K562 (cell line): ENCODE results near the gene MAGI3. TPM values are rescaled to one million over a fixed set of nuclear protein-coding genes. Genes with fewer than 3 reads are reported as not detected.

Experiments
- ATAC-seq: fragments of 200-7000 bp; cut with Tn5 transposase; 3 replicates; pipeline ENCODE4 v1.9.1; 2020; ENCODE audit warnings: moderate library complexity
- BruUV-seq: library from RNA; stranded (reverse); fragments of 400-500 nt; replicated peaks from 2 replicates; lab custom pipeline; 2021; lab: Mats Ljungman, UMichigan
- CTCF ChIA-PET: fragments of 300-600 bp; formaldehyde crosslinking; extraction: SDS; loops from one replicate; lab custom pipeline; 2021; ENCODE audit warnings: low intra/inter-chr PET ratio; lab: Yijun Ruan, JAX
- POLR2A ChIA-PET: fragments of 300-600, 350-650 bp; sonication (Branson Sonifier 250); formaldehyde crosslinking; extraction: SDS; loops from one replicate; lab custom pipeline; 2021; ENCODE audit warnings: antibody characterized with exemption, inconsistent platforms; lab: Yijun Ruan, JAX
- DNase-seq, 4 experiments: peaks; one replicate each; pipeline versions ENCODE4 v3.0.0 to v3.0.0-alpha.2; 2011 to 2018; ENCODE audit warnings: low spot score in 3 of 4, mixed read lengths in 3 of 4; ENCODE audit errors: extremely low read depth in 1 of 4
- FAIRE-seq: peaks from 2 replicates; lab custom pipeline; 2011; peaks lifted over from hg19 to GRCh38; lab: Jason Lieb, UNC
- H2AFZ ChIP-seq: 2 replicates; pipeline ENCODE4 v1.6.0; 2011; ENCODE audit warnings: low read depth, low read length, control low read depth, inconsistent platforms
- H3K27ac ChIP-seq: fragments of 200-600 bp; 3 replicates; pipeline ENCODE4 v1.8.0; 2011; ENCODE audit warnings: low read depth, mild to moderate bottlenecking, control low read depth, inconsistent platforms, low read length, moderate library complexity, mixed read lengths; ENCODE audit errors: extremely low read depth
- H3K27me3 ChIP-seq, 2 experiments: fragments of 300-600 bp in 1 of 2; 2 replicates in 1 of 2; 3 replicates in 1 of 2; pipeline versions ENCODE4 v1.6.0 to v1.8.0; 2011; ENCODE audit warnings: inconsistent platforms in 2 of 2, low read length in 2 of 2, mild to moderate bottlenecking in 1 of 2, mixed read lengths in 1 of 2, moderate library complexity in 1 of 2; ENCODE audit not compliant: control insufficient read depth in 2 of 2, insufficient read depth in 2 of 2
- H3K36me3 ChIP-seq: fragments of 300-600 bp; 3 replicates; pipeline ENCODE4 v1.8.0; 2011; ENCODE audit warnings: mild to moderate bottlenecking, low read length, inconsistent platforms; ENCODE audit not compliant: control insufficient read depth, insufficient read depth
- H3K4me1 ChIP-seq, 2 experiments: fragments of 200-600 bp in 1 of 2; replicated peaks in 1 of 2; 2 replicates in 1 of 2; 3 replicates in 1 of 2; pipeline versions ENCODE4 v1.5.1 to v1.8.0; 2011; ENCODE audit warnings: inconsistent platforms in 2 of 2, low read length in 2 of 2, mild to moderate bottlenecking in 1 of 2, mixed read lengths in 1 of 2, moderate library complexity in 1 of 2; ENCODE audit not compliant: control insufficient read depth in 2 of 2, insufficient read depth in 2 of 2
- H3K4me2 ChIP-seq: 2 replicates; pipeline ENCODE4 v1.6.1; 2011; ENCODE audit warnings: low read length, control low read depth, inconsistent platforms, mixed read lengths; ENCODE audit not compliant: insufficient read depth
- H3K4me3 ChIP-seq: fragments of 200-600 bp; sonication (generic), shearing (Covaris generic); 2 replicates; pipeline ENCODE4 v1.5.1; 2016; ENCODE audit warnings: control low read depth, inconsistent platforms
- H3K79me2 ChIP-seq: fragments of 200-600 bp; 3 replicates; pipeline ENCODE4 v1.8.0; 2011; ENCODE audit warnings: low read length, inconsistent platforms; ENCODE audit not compliant: control insufficient read depth, insufficient read depth
- H3K9ac ChIP-seq, 2 experiments: 2 replicates each; pipeline versions ENCODE4 v1.6.0 to v1.6.1; 2011; ENCODE audit warnings: low read depth in 2 of 2, low read length in 2 of 2, control low read depth in 1 of 2, inconsistent platforms in 1 of 2, mild to moderate bottlenecking in 1 of 2, mixed read lengths in 1 of 2; ENCODE audit not compliant: insufficient read depth in 1 of 2
- H3K9me1 ChIP-seq: one replicate; pipeline ENCODE4 v1.6.0; 2011; ENCODE audit warnings: inconsistent platforms, mild to moderate bottlenecking, low read length, moderate library complexity; ENCODE audit not compliant: control insufficient read depth, insufficient read depth
- H3K9me3 ChIP-seq: replicated peaks from 2 replicates; pipeline ENCODE4 v1.5.1; 2011; ENCODE audit warnings: low read depth, low read length, inconsistent platforms; ENCODE audit not compliant: control insufficient read depth, insufficient read depth
- H4K20me1 ChIP-seq: replicated peaks from 2 replicates; pipeline ENCODE4 v1.6.1; 2011; ENCODE audit warnings: low read length, inconsistent platforms, mixed read lengths; ENCODE audit not compliant: control insufficient read depth, insufficient read depth
- E2F6 ChIP-seq, 2 experiments: IDR thresholded peaks; 2 replicates each; pipeline ENCODE4 v1.6.1; 2011; ENCODE audit warnings: borderline replicate concordance in 1 of 2, control low read depth in 1 of 2, low read depth in 1 of 2, low read length in 1 of 2, mild to moderate bottlenecking in 1 of 2, mixed read lengths in 1 of 2, moderate library complexity in 1 of 2; ENCODE audit not compliant: insufficient read depth in 1 of 2, insufficient read length in 1 of 2, poor library complexity in 1 of 2, severe bottlenecking in 1 of 2; ENCODE audit errors: extremely low read depth in 1 of 2
- GTF2A2 ChIP-seq: IDR thresholded peaks from 2 replicates; pipeline ENCODE4 v1.6.1; 2016; ENCODE audit warnings: mild to moderate bottlenecking, missing genetic modification characterization, missing compliant biosample characterization
- HLTF ChIP-seq: fragments of 450-650 bp; IDR thresholded peaks from 2 replicates; pipeline ENCODE4 v1.6.1; 2016
- HNRNPLL ChIP-seq: fragments of 200-400 bp; formaldehyde crosslinking; IDR thresholded peaks from 2 replicates; pipeline ENCODE4 v1.6.1; 2017; ENCODE audit warnings: low read length, low read depth, mild to moderate bottlenecking; ENCODE audit not compliant: poor library complexity, severe bottlenecking
- NCOA4 ChIP-seq: fragments of 450-650 bp; IDR thresholded peaks from 2 replicates; pipeline ENCODE4 v1.6.1; 2018; ENCODE audit warnings: mild to moderate bottlenecking; ENCODE audit not compliant: partially characterized antibody
- PREB ChIP-seq: sonication (generic); formaldehyde crosslinking; IDR thresholded peaks from 2 replicates; pipeline ENCODE4 v1.8.1; 2023; ENCODE audit warnings: mild to moderate bottlenecking, missing genetic modification reagents
- PRPF4 ChIP-seq: fragments of 200-400 bp; formaldehyde crosslinking; IDR thresholded peaks from one replicate; pipeline ENCODE4 v1.6.1; 2017; ENCODE audit warnings: low read length, low read depth, mild to moderate bottlenecking; ENCODE audit not compliant: insufficient read depth, poor library complexity, severe bottlenecking
- SP1 ChIP-seq: sonication (generic); formaldehyde crosslinking; IDR thresholded peaks from 2 replicates; pipeline ENCODE4 v1.8.1; 2022; ENCODE audit warnings: mild to moderate bottlenecking, missing genetic modification reagents
- TBP ChIP-seq: optimal IDR thresholded peaks from 2 replicates; pipeline ENCODE3; 2011; ENCODE audit warnings: low read depth, low read length, improper control_type of control experiment
- TCF15 ChIP-seq: fragments of 250-450 bp; sonication (Bioruptor Pico); IDR thresholded peaks from 2 replicates; pipeline ENCODE4 v1.8.0; 2022; ENCODE audit warnings: moderate library complexity, mild to moderate bottlenecking, inconsistent platforms
- U2AF1 ChIP-seq: fragments of 200-400 bp; formaldehyde crosslinking; optimal IDR thresholded peaks from 2 replicates; pipeline ENCODE3; 2017; ENCODE audit warnings: mild to moderate bottlenecking, low read depth, low read length, moderate library complexity
- ZNF146 ChIP-seq: IDR thresholded peaks from one replicate; pipeline ENCODE4 v1.6.1; 2018; ENCODE audit warnings: missing compliant biosample characterization; ENCODE audit not compliant: unreplicated experiment
- ZNF280A ChIP-seq: fragments of 450-650 bp; IDR thresholded peaks from 2 replicates; pipeline ENCODE4 v1.6.1; 2018; ENCODE audit warnings: mild to moderate bottlenecking, low read depth; ENCODE audit not compliant: partially characterized antibody
- ZNF57 ChIP-seq: fragments of 450-650 bp; formaldehyde crosslinking; IDR thresholded peaks from 2 replicates; pipeline ENCODE4 v1.4.0; 2020; ENCODE audit warnings: mild to moderate bottlenecking, moderate library complexity
- WGBS: fragments of 100-300 bp; shearing (Covaris generic); methylation state at CpG from one replicate; pipeline ENCODE4 v1.1.6; 2016; ENCODE audit warnings: low coverage, mixed read lengths; ENCODE audit not compliant: insufficient coverage; ENCODE audit errors: missing lambda C conversion rate; 5-methylcytosine and 5-hydroxymethylcytosine counted together
- in situ Hi-C: fragments of 300-500 bp; cut with MboI; formaldehyde crosslinking; loops from 4 replicates; pipeline ENCODE4 v1.15.0; 2018; ENCODE audit warnings: inconsistent platforms, mixed read lengths
- intact Hi-C: fragments of 100-400 bp; cut with micrococcal nuclease; formaldehyde crosslinking; loops from 2 replicates; pipeline ENCODE4 v1.14.2; 2022
- polyA plus RNA-seq, 8 experiments: library from polyadenylated mRNA; depleted of rRNA in 4 of 8; stranded (reverse) in 5 of 8; unstranded in 3 of 8; fragments of >200 nt; fragmentation: Nextera tagmentation in 2 of 8; fragmentation: Illumina TruSeq in 1 of 8; extraction: Ambion mirVana in 2 of 8; extraction: Trizol in 1 of 8; gene quantifications; 2 replicates each; pipeline versions ENCODE4 v1.2.1 to v1.2.3, GENCODE V29; 2011 to 2014; ENCODE audit warnings: inconsistent platforms in 1 of 8, missing spikeins in 1 of 8
- total RNA-seq, 7 experiments: library from RNA; depleted of rRNA in 6 of 7; stranded (reverse); fragments of >200 nt in 6 of 7; fragmentation: Illumina TruSeq in 2 of 7; extraction: Trizol in 2 of 7; gene quantifications; 2 replicates each; pipeline versions ENCODE4 v1.2.1 to v1.2.3, GENCODE V29; 2011 to 2021; ENCODE audit warnings: low replicate concordance in 1 of 7

The MAGI3 gene
- total and polyA plus RNA-seq, 9 of the 15 experiments (the other 6 are each of a cell fraction or from before 2014, with no cell fraction given), result 1.0 to 8.6 (median 5.5) TPM

GRCh38 chr1:113684153-113684541 is 293.8 kb downstream of the MAGI3 start (continued):
- no peak for TF ChIP-seq NCOA4
- no peak for TF ChIP-seq ZNF146 (CRISPR knock-in tag)

- H2AFZ ChIP-seq, result no peak overlapping the region
- BruUV-seq, result no TSS peak
- 64% methylated on average over 3 of the region's 3 CpGs for WGBS
- DNase-seq, result no peak
- no peaks in the 10 kb centered on the region for H3K79me2 ChIP-seq
- TF ChIP-seq U2AF1 (no peak), GTF2A2 (tag) (no peak), PRPF4 (no peak), TCF15 (no peak), HLTF (no peak), PREB (no peak), TBP (no peak), E2F6 (IDR thresholded peaks at IDR 0.05; ENCODE audit: borderline replicate concordance in 1 of 2, extremely low read depth in 1 of 2, insufficient read depth in 1 of 2, insufficient read length in 1 of 2, low read depth in 1 of 2, low read length in 1 of 2, poor library complexity in 1 of 2, severe bottlenecking in 1 of 2) (no peak), ZNF57 (CRISPR knock-in tag) (no peak), HNRNPLL (no peak), SP1 (no peak), ZNF280A (no peak)
- TF ChIP-seq, all 486 proteins: peak for 0
- FAIRE-seq (no peak), ATAC-seq (no peak)
- H3K4me1 ChIP-seq, result peaks cover 0 to 5% of the 10 kb centered on the region in 2 experiments; a peak in 3 of 5 replicates
- no peaks in the 10 kb centered on the region for H3K9me3 ChIP-seq
- H3K27ac ChIP-seq, result no peak overlapping the region
- H3K9me1 ChIP-seq, result no peaks in the 10 kb centered on the region
- no peak overlapping the region for H3K4me2 ChIP-seq
- H4K20me1 ChIP-seq, result no peaks in the 10 kb centered on the region
- H3K4me3 ChIP-seq, result no peak overlapping the region
- H3K27me3 ChIP-seq, result no peaks in the 10 kb centered on the region
- in situ Hi-C loops, result no loop called here
- intact Hi-C loops, result loop anchor here (10.0 kb wide), 1 partner anchor 288 kb away; the partner anchor contains the start of gene OLFML3
- ChIA-PET POLR2A (interaction anchor here (0.6 to 1.3 kb wide), 2 partner anchors 11 to 598 kb away, joined by 3 to 4 read pairs; no protein-coding TSS in a partner anchor), CTCF (no interaction called here)
- no peak overlapping the region for H3K9ac ChIP-seq
- H3K36me3 ChIP-seq, result no peaks in the 10 kb centered on the region
Observed at GRCh38 chr1:113686891-113687618, 296.7 kb downstream of the MAGI3 start.
